ENCODE results near the gene FRMD1. TPM values are rescaled to one million over a fixed set of nuclear protein-coding genes. Genes with fewer than 3 reads are reported as not detected.

The FRMD1 gene
- total RNA-seq, 1 experiment from 2014 or later, result not detected

- no peak overlapping the region for H3K4me2 ChIP-seq (ENCODE audit: low read length)
- no peaks in the 10 kb centered on the region for H3K9me2 ChIP-seq (ENCODE audit: insufficient read depth)
- no peaks in the 10 kb centered on the region for H3K9me3 ChIP-seq (ENCODE audit: control insufficient read depth in 1 of 2, insufficient read depth in 1 of 2, low read depth in 1 of 2, low read length in 2 of 2)
- TF ChIP-seq SIN3A (IDR thresholded peaks at IDR 0.05; ENCODE audit: low read depth) (no peak), ZFX (IDR thresholded peaks at IDR 0.05) (no peak), FOSL1 (IDR thresholded peaks at IDR 0.05; ENCODE audit: low read depth) (no peak), JUND (IDR thresholded peaks at IDR 0.05) (no peak), ZBTB33 (IDR thresholded peaks at IDR 0.05; ENCODE audit: extremely low read depth, insufficient replicate concordance, low read length) (no peak), YY1 (IDR thresholded peaks at IDR 0.05; ENCODE audit: extremely low read depth, insufficient replicate concordance, low read depth, low read length) (no peak), REST (IDR thresholded peaks at IDR 0.05; ENCODE audit: low read depth) (no peak), POLR2A (IDR thresholded peaks at IDR 0.05; ENCODE audit: borderline replicate concordance, extremely low read depth, insufficient read depth, insufficient read length) (no peak), EGR1 (IDR thresholded peaks at IDR 0.05; ENCODE audit: low read depth) (no peak)
- intact Hi-C loops (cut with micrococcal nuclease), result no loop called here
- CTCF ChIA-PET, result no interaction called here
- H3K27me3 ChIP-seq (ENCODE audit: insufficient read depth, low read length), result no peaks in the 10 kb centered on the region
- RAD21 ChIA-PET (ENCODE audit: low non-redundant PET in 1 of 2, low total read pairs in 2 of 2, uncharacterized antibody in 2 of 2, unreplicated experiment in 2 of 2), result no interaction called here
- H3K36me3 ChIP-seq (ENCODE audit: control insufficient read depth in 1 of 2, insufficient read depth in 2 of 2, low read length in 2 of 2), result no peaks in the 10 kb centered on the region
- H2AFZ ChIP-seq (ENCODE audit: low read depth, low read length, poor library complexity, severe bottlenecking), result no peak overlapping the region
- no peak for ATAC-seq
- H3K4me1 ChIP-seq (ENCODE audit: control insufficient read depth in 1 of 2, insufficient read depth in 2 of 2, low read length in 2 of 2), result no peaks in the 10 kb centered on the region
- no peaks in the 10 kb centered on the region for H3K79me2 ChIP-seq (ENCODE audit: insufficient read depth, low read length)
- H3K4me3 ChIP-seq (replicated peaks in 1 of 2; ENCODE audit: low read depth in 1 of 2, low read length in 2 of 2), result no peak overlapping the region
- no peaks in the 10 kb centered on the region for H4K20me1 ChIP-seq (ENCODE audit: insufficient read depth)
- POLR2A ChIA-PET, result no interaction called here
- no peak for DNase-seq (ENCODE audit: low read depth, low spot score)
- H3K27ac ChIP-seq (ENCODE audit: low read depth, low read length), result no peak overlapping the region
- no peak overlapping the region for H3K9ac ChIP-seq (ENCODE audit: low read length)
- BruUV-seq (replicated peaks), result no TSS peak
These were observed 43.0 kb upstream of the FRMD1 start for GRCh38 chr6:168122011-168122410.

Data from HCT116 (cell line).